Fibroblast of lung (primary cell): ENCODE results near the gene SCAF1.

Experiments used
- EZH2 ChIP-seq: IDR thresholded peaks from 2 replicates; pipeline ENCODE4 v1.5.1; 2012; ENCODE audit warnings: low read length, control low read depth, mild to moderate bottlenecking; ENCODE audit errors: missing control alignments
- TF ChIP-seq, protein P1 (sequence below), 2 donors: IDR thresholded peaks in 1 of 2; conservative IDR thresholded peaks in 1 of 2; 1 replicate in 1 of 2; 2 replicates in 1 of 2; pipeline ENCODE4 v1.5.1; 2011 to 2012; ENCODE audit warnings: low read length in 2 of 2, control low read depth in 1 of 2, inconsistent platforms in 1 of 2, low read depth in 1 of 2, mild to moderate bottlenecking in 1 of 2

DNA sequence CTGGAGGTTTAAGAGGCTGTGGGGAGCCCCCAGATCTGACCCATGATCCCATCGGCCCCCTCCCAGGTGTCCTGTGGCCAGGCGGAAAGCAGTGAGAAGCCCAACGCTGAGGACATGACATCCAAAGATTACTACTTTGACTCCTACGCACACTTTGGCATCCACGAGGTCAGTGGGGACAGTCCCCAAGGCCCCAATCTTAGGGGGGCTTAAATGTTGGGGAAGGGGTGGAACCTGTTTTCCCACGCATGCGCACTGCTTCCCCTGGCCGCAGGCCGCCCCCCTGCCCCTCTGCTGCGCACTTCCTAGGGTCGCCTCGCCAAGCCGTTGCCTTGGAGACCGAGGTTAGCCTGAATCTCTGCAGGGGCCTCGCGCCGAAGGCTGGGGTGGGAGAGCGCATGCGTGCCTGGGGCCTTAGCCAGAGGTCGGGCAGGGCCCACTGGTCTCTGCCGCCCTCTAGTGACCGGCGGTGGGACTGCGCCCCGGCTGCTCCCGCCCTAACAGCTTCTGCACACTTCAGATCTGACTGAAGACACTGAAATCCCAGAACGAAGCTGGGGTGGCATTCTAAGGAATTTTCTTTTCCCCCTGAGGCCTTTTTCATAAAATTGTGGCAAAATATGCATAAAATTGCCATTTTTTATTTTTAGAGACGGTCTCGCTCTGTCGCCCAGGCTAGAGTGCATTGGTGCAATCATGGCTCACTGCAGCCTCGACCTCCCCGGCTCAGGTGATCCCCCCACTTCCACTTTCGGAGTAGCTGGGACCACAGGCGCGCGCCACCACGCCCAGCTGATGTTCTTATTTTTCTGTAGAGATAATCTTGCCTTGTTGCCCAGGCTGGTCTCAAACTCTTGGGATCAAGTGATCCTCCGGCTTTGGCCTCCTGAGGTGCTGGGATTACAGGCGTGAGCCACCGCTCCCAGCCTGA lies 38.7 kb downstream of the SCAF1 start:
- TF ChIP-seq, protein P1, sequence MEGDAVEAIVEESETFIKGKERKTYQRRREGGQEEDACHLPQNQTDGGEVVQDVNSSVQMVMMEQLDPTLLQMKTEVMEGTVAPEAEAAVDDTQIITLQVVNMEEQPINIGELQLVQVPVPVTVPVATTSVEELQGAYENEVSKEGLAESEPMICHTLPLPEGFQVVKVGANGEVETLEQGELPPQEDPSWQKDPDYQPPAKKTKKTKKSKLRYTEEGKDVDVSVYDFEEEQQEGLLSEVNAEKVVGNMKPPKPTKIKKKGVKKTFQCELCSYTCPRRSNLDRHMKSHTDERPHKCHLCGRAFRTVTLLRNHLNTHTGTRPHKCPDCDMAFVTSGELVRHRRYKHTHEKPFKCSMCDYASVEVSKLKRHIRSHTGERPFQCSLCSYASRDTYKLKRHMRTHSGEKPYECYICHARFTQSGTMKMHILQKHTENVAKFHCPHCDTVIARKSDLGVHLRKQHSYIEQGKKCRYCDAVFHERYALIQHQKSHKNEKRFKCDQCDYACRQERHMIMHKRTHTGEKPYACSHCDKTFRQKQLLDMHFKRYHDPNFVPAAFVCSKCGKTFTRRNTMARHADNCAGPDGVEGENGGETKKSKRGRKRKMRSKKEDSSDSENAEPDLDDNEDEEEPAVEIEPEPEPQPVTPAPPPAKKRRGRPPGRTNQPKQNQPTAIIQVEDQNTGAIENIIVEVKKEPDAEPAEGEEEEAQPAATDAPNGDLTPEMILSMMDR (conservative IDR thresholded peaks at IDR 0.05 in 1 of 2, IDR thresholded peaks at IDR 0.05 in 1 of 2; ENCODE audit: low read depth in 1 of 2, low read length in 2 of 2): peak; percentile 90 to 98
- no peak for TF ChIP-seq EZH2
